ENCODE data around the gene MRPS21. TPM values are rescaled to one million over a fixed set of nuclear protein-coding genes. Genes with fewer than 3 reads are reported as not detected.

The MRPS21 gene
- total RNA-seq, 1 donor: 29.0 TPM

DNA sequence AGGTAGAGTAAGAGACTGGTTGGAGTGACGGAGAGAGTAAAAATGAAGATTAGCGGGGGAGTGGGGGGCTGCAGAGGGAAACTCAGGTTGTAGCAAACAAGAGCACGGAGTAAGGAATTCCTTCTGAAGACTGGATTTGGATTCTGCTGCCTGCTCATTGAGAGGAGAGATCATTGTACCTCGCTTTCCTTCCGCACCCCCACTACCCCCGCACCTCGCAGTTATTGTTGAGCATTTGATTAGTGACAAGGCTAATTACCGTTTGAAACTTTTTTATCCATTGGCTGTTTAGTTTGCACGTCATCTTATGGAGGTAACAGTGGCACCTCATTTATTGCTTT lies 28.1 kb downstream of the MRPS21 start:
- peaks cover 46% of the 10 kb centered on the region for H3K79me2 ChIP-seq (ENCODE audit: insufficient read depth, low read length)
- TF ChIP-seq, protein P1, sequence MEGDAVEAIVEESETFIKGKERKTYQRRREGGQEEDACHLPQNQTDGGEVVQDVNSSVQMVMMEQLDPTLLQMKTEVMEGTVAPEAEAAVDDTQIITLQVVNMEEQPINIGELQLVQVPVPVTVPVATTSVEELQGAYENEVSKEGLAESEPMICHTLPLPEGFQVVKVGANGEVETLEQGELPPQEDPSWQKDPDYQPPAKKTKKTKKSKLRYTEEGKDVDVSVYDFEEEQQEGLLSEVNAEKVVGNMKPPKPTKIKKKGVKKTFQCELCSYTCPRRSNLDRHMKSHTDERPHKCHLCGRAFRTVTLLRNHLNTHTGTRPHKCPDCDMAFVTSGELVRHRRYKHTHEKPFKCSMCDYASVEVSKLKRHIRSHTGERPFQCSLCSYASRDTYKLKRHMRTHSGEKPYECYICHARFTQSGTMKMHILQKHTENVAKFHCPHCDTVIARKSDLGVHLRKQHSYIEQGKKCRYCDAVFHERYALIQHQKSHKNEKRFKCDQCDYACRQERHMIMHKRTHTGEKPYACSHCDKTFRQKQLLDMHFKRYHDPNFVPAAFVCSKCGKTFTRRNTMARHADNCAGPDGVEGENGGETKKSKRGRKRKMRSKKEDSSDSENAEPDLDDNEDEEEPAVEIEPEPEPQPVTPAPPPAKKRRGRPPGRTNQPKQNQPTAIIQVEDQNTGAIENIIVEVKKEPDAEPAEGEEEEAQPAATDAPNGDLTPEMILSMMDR (IDR thresholded peaks at IDR 0.05; ENCODE audit: extremely low read depth, low read depth, low read length): no peak
- DNase-seq (ENCODE audit: insufficient read length, low spot score, missing footprints): no peak

DNA sequence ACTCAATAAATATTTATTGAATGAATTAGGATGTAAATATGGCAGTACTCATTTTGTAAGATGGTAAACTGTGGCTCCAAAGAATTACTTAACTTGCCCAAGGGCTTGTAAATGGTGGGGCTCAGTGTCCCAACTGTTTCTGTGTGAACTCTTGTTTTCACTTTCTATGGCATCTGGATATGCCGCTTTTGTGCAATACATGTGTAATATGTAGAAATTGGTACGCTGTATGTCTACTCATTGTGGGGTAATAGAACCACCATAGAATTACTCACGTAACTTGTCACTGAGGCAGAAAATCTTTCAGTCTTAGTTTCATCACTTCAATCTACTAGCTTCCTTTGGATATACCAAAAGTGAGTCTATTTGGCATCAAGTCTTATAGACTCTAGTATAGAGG lies 28.6 kb downstream of the MRPS21 start:
- Histone ChIP-seq H3K4me3 (ENCODE audit: insufficient read depth, low read length) (peak overlapping the region; percentile 92), H3K4me1 (ENCODE audit: insufficient read depth, low read length) (peaks cover 8% of the 10 kb centered on the region), H3K79me2 (ENCODE audit: insufficient read depth, low read length) (peaks cover 48% of the 10 kb centered on the region), H3K4me2 (ENCODE audit: insufficient read depth, low read length) (peak overlapping the region; percentile 89), H3K27me3 (ENCODE audit: insufficient read depth, low read length) (no peaks in the 10 kb centered on the region), H3K9me3 (ENCODE audit: low read depth, low read length) (no peaks in the 10 kb centered on the region), H3K27ac (ENCODE audit: low read depth, low read length) (peak overlapping the region; percentile 61), H4K20me1 (ENCODE audit: insufficient read depth, low read length) (peaks cover 5% of the 10 kb centered on the region), H2AFZ (ENCODE audit: low read length) (no peak overlapping the region), H3K36me3 (ENCODE audit: insufficient read depth, low read length) (peaks cover 26% of the 10 kb centered on the region)
- TF ChIP-seq, protein P1 (IDR thresholded peaks at IDR 0.05; ENCODE audit: extremely low read depth, low read depth, low read length): no peak
- no peak for DNase-seq (ENCODE audit: insufficient read length, low spot score, missing footprints)

More for the DNA sequence above, 28.1 kb downstream of the MRPS21 start:
- Histone ChIP-seq H3K27ac (ENCODE audit: low read depth, low read length) (peak overlapping the region; percentile 61), H3K4me3 (ENCODE audit: insufficient read depth, low read length) (peak overlapping the region; percentile 92), H3K9me3 (ENCODE audit: low read depth, low read length) (no peaks in the 10 kb centered on the region), H4K20me1 (ENCODE audit: insufficient read depth, low read length) (peaks cover 5% of the 10 kb centered on the region), H3K4me2 (ENCODE audit: insufficient read depth, low read length) (peak overlapping the region; percentile 89), H3K36me3 (ENCODE audit: insufficient read depth, low read length) (peaks cover 22% of the 10 kb centered on the region), H2AFZ (ENCODE audit: low read length) (peak overlapping the region; percentile 91), H3K27me3 (ENCODE audit: insufficient read depth, low read length) (no peaks in the 10 kb centered on the region), H3K4me1 (ENCODE audit: insufficient read depth, low read length) (peaks cover 8% of the 10 kb centered on the region)

DNA sequence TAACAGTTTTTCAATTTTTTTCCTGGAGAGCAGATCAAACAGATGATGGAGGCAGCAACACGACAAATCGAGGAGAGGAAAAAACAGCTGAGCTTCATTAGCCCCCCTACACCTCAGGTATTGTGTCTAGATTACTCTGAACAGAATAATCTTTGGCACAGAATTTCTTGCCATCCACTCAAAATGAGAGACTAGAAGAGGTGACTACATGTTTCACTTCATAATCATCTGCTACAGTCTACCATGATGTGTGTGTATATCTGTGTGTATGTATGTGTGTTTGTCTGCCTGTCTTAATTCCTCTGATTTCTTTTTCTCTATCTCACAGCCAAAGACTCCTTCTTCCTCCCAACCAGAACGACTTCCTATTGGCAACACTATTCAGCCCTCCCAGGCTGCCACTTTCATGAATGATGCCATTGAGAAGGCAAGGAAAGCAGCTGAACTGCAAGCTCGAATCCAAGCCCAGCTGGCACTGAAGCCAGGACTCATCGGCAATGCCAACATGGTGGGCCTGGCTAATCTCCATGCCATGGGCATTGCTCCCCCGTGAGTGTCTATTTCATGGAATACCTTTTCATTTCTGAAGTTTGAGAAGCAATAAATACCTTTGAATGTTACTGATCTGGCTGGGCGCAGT lies 39.1 kb downstream of the MRPS21 start:
- Histone ChIP-seq H4K20me1 (ENCODE audit: insufficient read depth, low read length) (peaks cover 4% of the 10 kb centered on the region), H3K36me3 (ENCODE audit: insufficient read depth, low read length) (peaks cover 84% of the 10 kb centered on the region), H2AFZ (ENCODE audit: low read length) (no peak overlapping the region), H3K27ac (ENCODE audit: low read depth, low read length) (no peak overlapping the region), H3K79me2 (ENCODE audit: insufficient read depth, low read length) (peaks cover 2% of the 10 kb centered on the region), H3K27me3 (ENCODE audit: insufficient read depth, low read length) (no peaks in the 10 kb centered on the region), H3K9me3 (ENCODE audit: low read depth, low read length) (no peaks in the 10 kb centered on the region), H3K4me1 (ENCODE audit: insufficient read depth, low read length) (no peaks in the 10 kb centered on the region), H3K4me3 (ENCODE audit: insufficient read depth, low read length) (no peak overlapping the region), H3K4me2 (ENCODE audit: insufficient read depth, low read length) (no peak overlapping the region)
- TF ChIP-seq, protein P1 (IDR thresholded peaks at IDR 0.05; ENCODE audit: extremely low read depth, low read depth, low read length): no peak
- peak; percentile 21 for DNase-seq (ENCODE audit: insufficient read length, low spot score, missing footprints)

DNA sequence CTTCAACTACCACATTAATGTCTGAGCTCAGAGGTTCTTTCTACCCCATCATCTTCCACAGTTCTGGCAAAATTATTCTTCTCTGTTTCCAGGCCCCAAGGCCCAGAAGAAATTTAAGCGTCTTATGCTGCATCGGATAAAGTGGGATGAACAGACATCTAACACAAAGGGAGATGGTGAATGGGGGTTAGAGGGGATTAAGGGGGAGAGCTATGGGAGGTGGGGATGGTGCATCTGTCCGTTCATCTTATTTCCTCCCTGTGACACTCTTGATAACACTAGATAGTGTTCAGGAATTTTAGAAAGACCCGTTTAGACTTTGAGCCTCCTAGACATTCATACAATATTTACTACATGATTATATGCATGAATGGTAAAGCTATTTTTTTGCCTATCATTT lies 52.7 kb downstream of the MRPS21 start:
- TF ChIP-seq, protein P1 (IDR thresholded peaks at IDR 0.05; ENCODE audit: extremely low read depth, low read depth, low read length): no peak
- Histone ChIP-seq H3K4me3 (ENCODE audit: insufficient read depth, low read length) (no peak overlapping the region), H3K9me3 (ENCODE audit: low read depth, low read length) (no peaks in the 10 kb centered on the region), H2AFZ (ENCODE audit: low read length) (no peak overlapping the region), H3K27ac (ENCODE audit: low read depth, low read length) (no peak overlapping the region), H3K79me2 (ENCODE audit: insufficient read depth, low read length) (no peaks in the 10 kb centered on the region), H3K4me1 (ENCODE audit: insufficient read depth, low read length) (no peaks in the 10 kb centered on the region), H3K4me2 (ENCODE audit: insufficient read depth, low read length) (no peak overlapping the region), H4K20me1 (ENCODE audit: insufficient read depth, low read length) (no peaks in the 10 kb centered on the region), H3K36me3 (ENCODE audit: insufficient read depth, low read length) (peaks cover 69% of the 10 kb centered on the region), H3K27me3 (ENCODE audit: insufficient read depth, low read length) (no peaks in the 10 kb centered on the region)
- DNase-seq (ENCODE audit: insufficient read length, low spot score, missing footprints): no peak

Data from osteoblast (primary cell).